Measurements from ENCODE around the gene ZSCAN5B.

DNA sequence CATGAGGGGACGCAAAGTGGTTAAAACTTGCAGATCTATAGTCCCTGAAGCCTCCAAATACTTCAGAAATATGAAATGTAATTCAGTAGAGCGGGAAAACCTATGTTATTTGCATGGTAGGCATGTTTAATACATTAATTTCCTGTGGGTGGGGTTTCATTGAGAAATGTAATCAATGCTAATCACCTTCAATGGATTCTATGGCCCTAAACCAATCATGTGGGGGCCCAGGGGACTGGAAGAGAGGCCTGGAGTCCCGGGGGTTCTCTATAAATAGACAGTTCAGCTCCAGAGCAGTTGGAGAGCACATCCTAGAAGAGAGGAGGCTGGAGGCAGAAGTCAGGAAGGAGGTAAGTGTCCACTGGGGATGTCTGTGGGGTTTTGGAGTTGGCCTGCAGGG, 4.4 kb upstream of the ZSCAN5B start, which contains the start of gene ZSCAN5C:
- TF ChIP-seq EP300 (conservative IDR thresholded peaks at IDR 0.05; ENCODE audit: poor library complexity, severe bottlenecking): no peak
- TF ChIP-seq, protein P1, sequence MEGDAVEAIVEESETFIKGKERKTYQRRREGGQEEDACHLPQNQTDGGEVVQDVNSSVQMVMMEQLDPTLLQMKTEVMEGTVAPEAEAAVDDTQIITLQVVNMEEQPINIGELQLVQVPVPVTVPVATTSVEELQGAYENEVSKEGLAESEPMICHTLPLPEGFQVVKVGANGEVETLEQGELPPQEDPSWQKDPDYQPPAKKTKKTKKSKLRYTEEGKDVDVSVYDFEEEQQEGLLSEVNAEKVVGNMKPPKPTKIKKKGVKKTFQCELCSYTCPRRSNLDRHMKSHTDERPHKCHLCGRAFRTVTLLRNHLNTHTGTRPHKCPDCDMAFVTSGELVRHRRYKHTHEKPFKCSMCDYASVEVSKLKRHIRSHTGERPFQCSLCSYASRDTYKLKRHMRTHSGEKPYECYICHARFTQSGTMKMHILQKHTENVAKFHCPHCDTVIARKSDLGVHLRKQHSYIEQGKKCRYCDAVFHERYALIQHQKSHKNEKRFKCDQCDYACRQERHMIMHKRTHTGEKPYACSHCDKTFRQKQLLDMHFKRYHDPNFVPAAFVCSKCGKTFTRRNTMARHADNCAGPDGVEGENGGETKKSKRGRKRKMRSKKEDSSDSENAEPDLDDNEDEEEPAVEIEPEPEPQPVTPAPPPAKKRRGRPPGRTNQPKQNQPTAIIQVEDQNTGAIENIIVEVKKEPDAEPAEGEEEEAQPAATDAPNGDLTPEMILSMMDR (IDR thresholded peaks at IDR 0.05; ENCODE audit: poor library complexity, severe bottlenecking): no peak
- TF ChIP-seq TAF1 (IDR thresholded peaks at IDR 0.05; ENCODE audit: low read depth): no peak
- TF ChIP-seq EZH2 (IDR thresholded peaks at IDR 0.05; ENCODE audit: borderline replicate concordance, insufficient read depth, low read length, poor library complexity, severe bottlenecking): no peak
- no peak for TF ChIP-seq RAD21 (conservative IDR thresholded peaks at IDR 0.05)
